Activated CD4-positive, alpha-beta memory T cell treated with anti-CD3 and anti-CD28 coated beads for 36 hours (primary cell): Measurements from ENCODE around the gene TUT1. TPM values are rescaled to one million over a fixed set of nuclear protein-coding genes. Genes with fewer than 3 reads are reported as not detected.
"Not testable (repeated sequence)": the region's sequence is repeated elsewhere in the genome, so short reads cannot be mapped to it uniquely, and the experiment has no call there.

Source experiments
- CTCF ChIA-PET: fragments of 350-600 bp; sonication (Branson Sonifier 250); formaldehyde crosslinking; loops from one replicate; lab custom pipeline; 2021; ENCODE audit warnings: antibody characterized with exemption, inconsistent platforms; lab: Charles Lee
- POLR2A ChIA-PET: fragments of 350-600 bp; sonication (Branson Sonifier 250); formaldehyde crosslinking; loops from one replicate; lab custom pipeline; 2021; ENCODE audit warnings: antibody characterized with exemption; lab: Charles Lee
- DNase-seq: peaks from one replicate; pipeline ENCODE4 v3.0.0-alpha.2; 2020
- H3K27ac Mint-ChIP-seq: one replicate; pipeline ENCODE4 v1.8.0; 2021; ENCODE audit warnings: mixed read lengths
- H3K27me3 Mint-ChIP-seq: one replicate; pipeline ENCODE4 v1.8.0; 2021; ENCODE audit warnings: mixed read lengths
- H3K36me3 Mint-ChIP-seq: one replicate; pipeline ENCODE4 v1.8.0; 2021; ENCODE audit warnings: mixed read lengths
- H3K4me1 Mint-ChIP-seq: one replicate; pipeline ENCODE4 v1.8.0; 2021; ENCODE audit warnings: low read depth, mixed read lengths
- H3K4me3 Mint-ChIP-seq: one replicate; pipeline ENCODE4 v1.8.0; 2021; ENCODE audit warnings: mild to moderate bottlenecking, mixed read lengths
- H3K9me3 Mint-ChIP-seq: one replicate; pipeline ENCODE4 v1.8.0; 2021; ENCODE audit warnings: mixed read lengths
- intact Hi-C: fragments of 100-400 bp; cut with micrococcal nuclease; formaldehyde crosslinking; loops from one replicate; pipeline ENCODE4 v1.15.1; 2023
- total RNA-seq, 2 experiments: library from RNA; stranded (reverse); gene quantifications; one replicate each; pipeline ENCODE4 v1.2.3, GENCODE V29; 2021

TUT1 gene
- total RNA-seq, 2 experiments from 2014 or later, result 32.7 to 34.2 TPM

GRCh38 chr11:62556108-62556874, 35.0 kb downstream of the TUT1 start:
- H3K27me3 Mint-ChIP-seq, result peaks cover 2% of the 10 kb centered on the region
- no peaks in the 10 kb centered on the region for H3K9me3 Mint-ChIP-seq
- H3K4me3 Mint-ChIP-seq, result peak overlapping the region; percentile 59
- intact Hi-C loops, result loop anchor here (2.0 to 5.0 kb wide), 2 partner anchors 17 to 286 kb away; partner anchors contain the start of gene EEF1G
- peaks cover 30% of the 10 kb centered on the region for H3K36me3 Mint-ChIP-seq
- POLR2A ChIA-PET, result interaction anchor here (0.9 to 9.1 kb wide), 20 partner anchors 10 to 326 kb away, joined by 3 to 188 read pairs (median 6); partner anchors contain the start of genes AHNAK, C11orf98, CSKMT and EEF1G
- CTCF ChIA-PET, result interaction anchor here (0.8 to 7.5 kb wide), 8 partner anchors 9 to 131 kb away, joined by 3 to 172 read pairs (median 8); partner anchors contain the start of genes AHNAK, C11orf98, CSKMT and TUT1
- DNase-seq, result peak; percentile 94
- H3K4me1 Mint-ChIP-seq, result peaks cover 96% of the 10 kb centered on the region
- H3K27ac Mint-ChIP-seq, result peak overlapping the region; percentile 96

GRCh38 chr11:62555464-62556107, 35.7 kb downstream of the TUT1 start:
- Mint-ChIP-seq H3K27me3 (peaks cover 2% of the 10 kb centered on the region), H3K9me3 (no peaks in the 10 kb centered on the region), H3K36me3 (peaks cover 23% of the 10 kb centered on the region), H3K4me1 (peaks cover 96% of the 10 kb centered on the region), H3K27ac (peak overlapping the region; percentile 96), H3K4me3 (peak overlapping the region; percentile 59)
- ChIA-PET CTCF (interaction anchor here (1.7 to 7.5 kb wide), 3 partner anchors 9 to 130 kb away, joined by 7 to 161 read pairs (median 123); partner anchors contain the start of gene AHNAK), POLR2A (interaction anchor here (0.9 to 9.1 kb wide), 8 partner anchors 13 to 300 kb away, joined by 3 to 188 read pairs (median 8); partner anchors contain the start of genes AHNAK, C11orf98, CSKMT and EEF1G)
- intact Hi-C loops, result loop anchor here (1.0 to 5.0 kb wide), 4 partner anchors 9 to 287 kb away; partner anchors contain the start of genes AHNAK and EEF1G
- DNase-seq, result peak; percentile 78

GRCh38 chr11:62554387-62555167, 36.7 kb downstream of the TUT1 start:
- CTCF ChIA-PET, result interaction anchor here (4.7 to 7.5 kb wide), 3 partner anchors 13 to 130 kb away, joined by 36 to 161 read pairs (median 123); no protein-coding TSS in a partner anchor
- H3K9me3 Mint-ChIP-seq, result no peaks in the 10 kb centered on the region
- POLR2A ChIA-PET, result interaction anchor here (0.7 to 9.1 kb wide), 8 partner anchors 12 to 287 kb away, joined by 3 to 188 read pairs (median 7); partner anchors contain the start of genes AHNAK, C11orf98, CSKMT and EEF1G
- H3K27ac Mint-ChIP-seq, result peak overlapping the region; percentile 83
- intact Hi-C loops, result loop anchor here (1.0 to 5.0 kb wide), 4 partner anchors 8 to 587 kb away; partner anchors contain the start of genes AHNAK and FTH1
- H3K4me1 Mint-ChIP-seq, result peaks cover 94% of the 10 kb centered on the region
- no peak for DNase-seq
- H3K36me3 Mint-ChIP-seq, result peaks cover 14% of the 10 kb centered on the region
- H3K4me3 Mint-ChIP-seq, result peak overlapping the region; percentile 10
- H3K27me3 Mint-ChIP-seq, result peaks cover 2% of the 10 kb centered on the region

GRCh38 chr11:62553839-62554361, 37.4 kb downstream of the TUT1 start:
- intact Hi-C loops, result loop anchor here (5.0 kb wide), 1 partner anchor 587 kb away; the partner anchor contains the start of gene FTH1
- Mint-ChIP-seq H3K9me3 (no peaks in the 10 kb centered on the region), H3K27me3 (peaks cover 2% of the 10 kb centered on the region), H3K27ac (peak overlapping the region; percentile 85), H3K36me3 (peaks cover 8% of the 10 kb centered on the region), H3K4me1 (peaks cover 89% of the 10 kb centered on the region), H3K4me3 (peak overlapping the region; percentile 10)
- ChIA-PET POLR2A (interaction anchor here (0.6 to 9.1 kb wide), 5 partner anchors 11 to 287 kb away, joined by 3 to 188 read pairs (median 3); partner anchors contain the start of genes AHNAK, B3GAT3 and HNRNPUL2), CTCF (interaction anchor here (2.4 to 6.7 kb wide), 3 partner anchors 12 to 141 kb away, joined by 6 to 123 read pairs (median 36); no protein-coding TSS in a partner anchor)
- peak; percentile 45 for DNase-seq

DNA sequence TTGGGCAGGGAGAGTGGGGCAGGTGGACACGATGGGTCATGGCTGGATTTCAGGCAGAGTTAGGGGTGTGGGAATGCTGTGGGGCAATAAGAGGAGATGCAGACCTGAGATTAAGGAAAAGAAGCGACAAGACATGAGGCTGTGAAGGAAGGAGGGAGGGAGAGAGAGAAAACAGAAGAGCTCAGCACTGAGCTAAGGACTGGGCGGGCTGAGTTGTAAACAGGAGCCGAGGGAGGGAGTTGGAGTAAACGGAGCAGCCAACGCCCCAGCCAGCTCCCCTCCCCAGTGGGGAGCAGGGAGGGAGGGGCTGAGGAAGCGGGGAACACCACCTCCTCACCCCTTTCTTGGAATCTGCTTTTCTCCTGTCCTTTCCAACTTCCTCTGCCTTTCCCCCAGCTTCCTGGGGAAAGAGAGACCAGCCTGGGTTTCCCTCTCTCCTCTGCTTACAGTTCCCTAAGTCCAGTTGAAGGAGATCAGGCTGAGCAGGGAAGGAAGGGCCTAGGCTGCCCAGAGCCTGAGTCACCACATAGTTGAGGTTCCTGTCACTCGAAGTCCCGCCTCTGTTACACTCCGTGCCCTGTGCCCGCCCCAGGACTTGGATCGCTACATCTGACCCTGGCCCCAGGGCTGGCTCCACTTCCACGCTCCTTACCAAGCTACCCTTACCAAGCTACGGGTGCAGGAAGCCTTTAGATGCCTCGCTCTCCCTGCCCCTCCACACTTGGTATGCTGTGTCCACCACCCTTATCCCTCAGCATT, 38.1 kb downstream of the TUT1 start:
- Mint-ChIP-seq H3K36me3 (peaks cover 5% of the 10 kb centered on the region), H3K9me3 (no peaks in the 10 kb centered on the region), H3K27ac (peak overlapping the region; percentile 85), H3K27me3 (peaks cover 2% of the 10 kb centered on the region), H3K4me1 (peaks cover 88% of the 10 kb centered on the region), H3K4me3 (peak overlapping the region; percentile 33)
- peak; percentile 72 for DNase-seq
- CTCF ChIA-PET, result interaction anchor here (0.6 to 6.7 kb wide), 4 partner anchors 11 to 328 kb away, joined by 4 to 123 read pairs (median 21); no protein-coding TSS in a partner anchor
- intact Hi-C loops, result loop anchor here (5.0 kb wide), 1 partner anchor 586 kb away; the partner anchor contains the start of gene FTH1
- POLR2A ChIA-PET, result interaction anchor here (0.6 to 9.1 kb wide), 6 partner anchors 10 to 288 kb away, joined by 3 to 188 read pairs (median 4); partner anchors contain the start of genes AHNAK, B3GAT3, HNRNPUL2 and TUT1

GRCh38 chr11:62552485-62553079, 38.7 kb downstream of the TUT1 start:
- peaks cover 4% of the 10 kb centered on the region for H3K36me3 Mint-ChIP-seq
- H3K4me1 Mint-ChIP-seq, result peaks cover 88% of the 10 kb centered on the region
- H3K27me3 Mint-ChIP-seq, result peaks cover 2% of the 10 kb centered on the region
- H3K4me3 Mint-ChIP-seq, result peak overlapping the region; percentile 33
- H3K27ac Mint-ChIP-seq, result peak overlapping the region; percentile 85
- no peak for DNase-seq
- ChIA-PET POLR2A (interaction anchor here (0.7 to 9.1 kb wide), 13 partner anchors 8 to 328 kb away, joined by 3 to 188 read pairs (median 6); partner anchors contain the start of genes AHNAK, C11orf98, CSKMT and EEF1G), CTCF (interaction anchor here (0.6 to 6.7 kb wide), 7 partner anchors 8 to 329 kb away, joined by 3 to 123 read pairs (median 9); no protein-coding TSS in a partner anchor)
- intact Hi-C loops, result loop anchor here (1.0 to 5.0 kb wide), 2 partner anchors 8 to 585 kb away; partner anchors contain the start of gene FTH1
- no peaks in the 10 kb centered on the region for H3K9me3 Mint-ChIP-seq

DNA sequence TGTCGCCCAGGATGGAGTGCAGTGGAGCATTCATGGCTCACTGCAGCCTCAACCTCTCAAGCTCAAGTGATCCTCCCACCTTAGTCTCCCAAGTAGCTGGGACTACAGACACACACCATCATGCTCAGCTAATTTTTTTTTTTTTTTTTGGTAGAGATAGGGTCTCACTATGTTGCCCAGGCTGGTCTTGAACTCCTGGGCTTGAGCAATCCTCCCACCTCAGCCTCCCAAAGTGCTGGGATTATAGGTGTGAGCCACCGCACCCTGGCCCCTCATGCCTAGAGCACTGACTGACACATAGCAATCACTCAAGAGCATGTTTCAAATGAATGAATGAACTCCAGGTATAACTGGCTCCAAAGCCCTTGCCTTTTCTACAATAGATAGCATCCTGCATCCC, 40.8 kb downstream of the TUT1 start:
- not testable (repeated sequence) for H3K36me3 Mint-ChIP-seq, H3K9me3 Mint-ChIP-seq, H3K4me3 Mint-ChIP-seq, DNase-seq, H3K27me3 Mint-ChIP-seq
- intact Hi-C loops, result loop anchor here (5.0 kb wide), 1 partner anchor 583 kb away; the partner anchor contains the start of gene FTH1
- CTCF ChIA-PET, result interaction anchor here (4.0 to 6.7 kb wide), 3 partner anchors 9 to 126 kb away, joined by 34 to 123 read pairs (median 36); no protein-coding TSS in a partner anchor
- H3K27ac Mint-ChIP-seq, result peak overlapping the region; percentile 50
- POLR2A ChIA-PET, result interaction anchor here (1.8 to 9.1 kb wide), 4 partner anchors 8 to 121 kb away, joined by 7 to 188 read pairs (median 10); partner anchors contain the start of genes AHNAK, C11orf98, CSKMT and EEF1G
- H3K4me1 Mint-ChIP-seq, result peaks cover 73% of the 10 kb centered on the region

GRCh38 chr11:62548545-62549335, 42.6 kb downstream of the TUT1 start:
- ChIA-PET CTCF (interaction anchor here (0.7 to 4.0 kb wide), 3 partner anchors 9 to 333 kb away, joined by 3 to 34 read pairs (median 3); no protein-coding TSS in a partner anchor), POLR2A (no interaction called here)
- DNase-seq, result no peak
- Mint-ChIP-seq H3K4me1 (peaks cover 66% of the 10 kb centered on the region), H3K9me3 (no peaks in the 10 kb centered on the region), H3K27me3 (peaks cover 2% of the 10 kb centered on the region), H3K27ac (no peak overlapping the region), H3K4me3 (no peak overlapping the region), H3K36me3 (no peaks in the 10 kb centered on the region)
- intact Hi-C loops, result no loop called here
